ENCODE measurements around the gene UBASH3A.

UBASH3A gene

GRCh38 chr21:42390696-42391095 is 13.0 kb upstream of the UBASH3A start:
- no peak for DNase-seq (ENCODE audit: low spot score in 2 of 2)
- Histone ChIP-seq H3K36me3 (replicated peaks) (no peaks in the 10 kb centered on the region), H3K4me3 (no peak overlapping the region), H3K4me1 (no peaks in the 10 kb centered on the region), H3K9me3 (no peaks in the 10 kb centered on the region), H3K27me3 (ENCODE audit: low read depth) (no peaks in the 10 kb centered on the region)
- in situ Hi-C loops (cut with MboI; ENCODE audit: low sequenced_read_pairs), result no loop called here

GRCh38 chr21:42391297-42391696 is 12.4 kb upstream of the UBASH3A start:
- H3K36me3 ChIP-seq (replicated peaks), result no peaks in the 10 kb centered on the region
- H3K27me3 ChIP-seq (ENCODE audit: low read depth), result no peaks in the 10 kb centered on the region
- H3K9me3 ChIP-seq, result no peaks in the 10 kb centered on the region
- H3K4me1 ChIP-seq, result no peaks in the 10 kb centered on the region
- H3K4me3 ChIP-seq, result no peak overlapping the region
- DNase-seq (ENCODE audit: low spot score in 2 of 2), result no peak
- in situ Hi-C loops (cut with MboI; ENCODE audit: low sequenced_read_pairs), result no loop called here

DNA sequence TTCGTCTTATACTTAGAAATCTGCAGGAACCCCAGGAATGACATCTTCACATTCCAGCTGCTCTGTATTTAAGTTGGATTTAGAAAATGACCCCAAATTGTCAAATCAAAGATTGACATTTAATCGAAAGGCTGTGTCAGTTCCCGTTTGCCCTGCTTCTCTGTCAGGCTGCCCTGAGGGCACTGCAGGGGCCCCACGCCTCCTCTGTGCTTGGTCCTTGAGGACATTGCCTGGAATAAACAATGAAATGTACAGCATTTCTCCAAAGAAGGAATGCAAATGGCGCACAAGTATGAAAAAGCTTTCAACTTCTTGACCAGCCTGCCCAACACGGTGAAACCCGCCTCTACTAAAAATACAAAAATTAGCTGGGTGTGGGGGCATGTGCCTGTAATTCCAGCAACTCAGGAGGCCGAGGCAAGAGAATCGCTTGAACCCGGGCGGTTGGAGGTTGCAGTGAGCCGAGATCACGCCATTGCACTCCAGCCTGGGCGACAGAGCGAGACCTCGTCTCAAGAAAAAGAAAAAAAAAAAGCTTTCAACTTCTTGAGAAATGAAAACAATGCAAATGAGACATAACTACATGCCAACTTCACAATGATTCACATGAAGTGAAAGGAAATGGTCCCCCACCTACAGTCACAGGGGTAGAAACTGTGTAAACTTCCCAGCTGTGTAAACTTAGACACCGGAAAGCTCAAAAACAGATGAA is 10.8 kb upstream of the UBASH3A start:
- H3K27me3 ChIP-seq (ENCODE audit: low read depth), result no peaks in the 10 kb centered on the region
- in situ Hi-C loops (cut with MboI; ENCODE audit: low sequenced_read_pairs), result no loop called here
- no peaks in the 10 kb centered on the region for H3K4me1 ChIP-seq
- no peak for DNase-seq (ENCODE audit: low spot score in 2 of 2)
- no peaks in the 10 kb centered on the region for H3K9me3 ChIP-seq
- no peak overlapping the region for H3K4me3 ChIP-seq
- H3K36me3 ChIP-seq (replicated peaks), result no peaks in the 10 kb centered on the region

- H3K27me3 ChIP-seq (ENCODE audit: low read depth), result no peaks in the 10 kb centered on the region
- in situ Hi-C loops (cut with MboI; ENCODE audit: low sequenced_read_pairs), result no loop called here
- no peaks in the 10 kb centered on the region for H3K36me3 ChIP-seq (replicated peaks)
- no peaks in the 10 kb centered on the region for H3K4me1 ChIP-seq
- H3K9me3 ChIP-seq, result no peaks in the 10 kb centered on the region
- no peak overlapping the region for H3K4me3 ChIP-seq
- DNase-seq (ENCODE audit: low spot score in 2 of 2), result no peak
These were observed 10.2 kb upstream of the UBASH3A start for GRCh38 chr21:42393443-42393950.

- Histone ChIP-seq H3K4me3 (no peak overlapping the region), H3K36me3 (replicated peaks) (no peaks in the 10 kb centered on the region), H3K4me1 (no peaks in the 10 kb centered on the region), H3K9me3 (no peaks in the 10 kb centered on the region), H3K27me3 (ENCODE audit: low read depth) (no peaks in the 10 kb centered on the region)
- DNase-seq (ENCODE audit: low spot score in 2 of 2), result no peak
- in situ Hi-C loops (cut with MboI; ENCODE audit: low sequenced_read_pairs), result no loop called here
These were observed 8.4 kb upstream of the UBASH3A start for GRCh38 chr21:42395302-42395701.

DNA sequence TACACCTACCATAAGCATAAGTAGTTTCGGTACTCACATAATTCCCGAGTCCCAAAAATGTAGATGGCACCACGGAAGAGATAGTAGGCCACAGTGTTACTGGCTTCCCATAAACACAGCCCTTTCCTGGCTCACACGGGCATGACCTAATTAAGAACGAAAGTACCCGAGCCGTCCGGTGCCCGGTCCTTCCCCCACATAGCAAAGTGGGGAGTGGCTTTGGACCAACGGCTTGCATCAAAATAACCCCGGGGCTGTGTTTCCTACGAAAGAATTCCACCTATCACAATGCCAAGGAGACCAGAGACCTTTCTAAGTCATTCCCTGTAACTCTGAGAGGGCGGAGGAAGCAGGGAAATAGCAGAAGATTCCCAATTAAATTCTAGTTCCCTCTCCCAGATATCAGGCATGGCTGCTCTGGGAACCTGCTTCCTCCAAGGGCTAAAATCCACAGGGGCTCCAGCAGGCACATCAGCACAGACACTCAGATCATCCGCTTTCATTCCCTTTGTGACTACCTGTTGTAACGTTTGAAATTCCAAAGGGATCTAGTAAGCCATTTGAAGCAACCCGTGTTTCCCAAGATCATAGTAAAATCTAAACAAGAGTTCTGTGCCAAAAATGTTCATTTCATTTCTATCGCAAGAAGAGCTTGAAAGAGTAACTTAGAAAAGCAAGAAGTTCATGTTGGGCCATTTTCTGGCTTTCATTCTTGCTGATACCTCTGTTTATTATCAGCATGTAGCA is 7.6 kb upstream of the UBASH3A start, which contains the start of gene TMPRSS3:
TSS of gene TMPRSS3 (minus strand) at position 148 of the 747 bp plus-strand sequence. CDS start 635 bp downstream, outside the sequence.
- no peaks in the 10 kb centered on the region for H3K4me1 ChIP-seq
- no peak within 1 kb of the TSS for H3K4me3 ChIP-seq
- H3K27me3 ChIP-seq (ENCODE audit: low read depth), result no peaks in the 10 kb centered on the region
- in situ Hi-C loops (cut with MboI; ENCODE audit: low sequenced_read_pairs), result no loop called here
- no peak for DNase-seq (ENCODE audit: low spot score in 2 of 2)
- H3K9me3 ChIP-seq, result no peaks in the 10 kb centered on the region
- H3K36me3 ChIP-seq (replicated peaks), result no peaks in the 10 kb centered on the region

DNA sequence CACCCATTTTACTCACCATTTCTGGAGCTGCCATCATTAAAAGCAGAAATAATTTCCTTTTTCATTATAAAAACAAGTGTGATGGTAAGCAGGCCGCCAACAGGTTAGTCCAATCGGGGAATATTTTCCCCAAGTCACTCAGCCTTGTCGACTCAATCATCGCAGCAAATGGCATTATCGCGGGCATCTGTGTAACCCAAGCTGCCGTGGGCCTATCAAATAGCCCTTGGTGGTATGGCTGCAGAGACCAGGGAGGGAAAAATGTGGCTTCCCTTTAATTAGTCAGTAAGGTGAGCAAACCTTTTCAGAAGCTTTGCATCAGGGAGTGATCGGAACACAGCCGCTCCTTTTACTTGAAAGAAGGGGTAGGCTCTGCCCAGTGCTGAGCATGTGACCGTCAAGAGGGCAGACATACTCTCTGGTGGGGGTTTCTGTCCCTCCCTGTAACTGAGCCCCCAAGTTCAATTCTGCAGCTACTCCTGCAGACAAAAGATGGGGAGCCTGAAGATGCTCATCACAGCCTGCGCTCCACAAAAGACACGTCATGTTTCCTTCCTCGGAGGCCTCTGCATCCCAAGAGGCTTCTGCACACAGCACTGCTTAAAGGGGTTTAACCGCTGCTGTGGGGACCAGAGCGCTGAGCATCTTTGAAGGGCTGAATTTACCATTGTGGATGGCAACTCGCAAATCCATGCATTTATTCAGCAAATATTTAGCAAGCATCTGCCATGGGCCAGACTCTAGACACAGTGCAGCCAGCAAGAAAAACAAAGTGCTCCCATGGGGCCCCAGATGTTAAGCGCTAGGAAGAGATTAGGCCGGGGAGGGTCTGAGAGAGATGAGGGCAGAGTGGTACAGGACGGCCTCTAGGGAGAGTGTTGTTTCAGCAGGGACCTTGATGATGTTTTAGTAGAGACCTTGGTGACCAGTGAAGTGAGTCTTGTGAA is 6.6 kb upstream of the UBASH3A start:
- in situ Hi-C loops (cut with MboI; ENCODE audit: low sequenced_read_pairs), result no loop called here
- H3K36me3 ChIP-seq (replicated peaks), result no peaks in the 10 kb centered on the region
- H3K4me3 ChIP-seq, result no peak overlapping the region
- no peaks in the 10 kb centered on the region for H3K9me3 ChIP-seq
- no peaks in the 10 kb centered on the region for H3K4me1 ChIP-seq
- H3K27me3 ChIP-seq (ENCODE audit: low read depth), result no peaks in the 10 kb centered on the region
- no peak for DNase-seq (ENCODE audit: low spot score in 2 of 2)

GRCh38 chr21:42397746-42398394 is 5.8 kb upstream of the UBASH3A start:
- H3K9me3 ChIP-seq, result no peaks in the 10 kb centered on the region
- H3K4me3 ChIP-seq, result no peak overlapping the region
- no peaks in the 10 kb centered on the region for H3K36me3 ChIP-seq (replicated peaks)
- no peaks in the 10 kb centered on the region for H3K27me3 ChIP-seq (ENCODE audit: low read depth)
- in situ Hi-C loops (cut with MboI; ENCODE audit: low sequenced_read_pairs), result no loop called here
- no peak for DNase-seq (ENCODE audit: low spot score in 2 of 2)
- no peaks in the 10 kb centered on the region for H3K4me1 ChIP-seq

GRCh38 chr21:42398436-42399028 is 5.2 kb upstream of the UBASH3A start:
- no peaks in the 10 kb centered on the region for H3K4me1 ChIP-seq
- no peaks in the 10 kb centered on the region for H3K27me3 ChIP-seq (ENCODE audit: low read depth)
- no peaks in the 10 kb centered on the region for H3K9me3 ChIP-seq
- H3K36me3 ChIP-seq (replicated peaks), result no peaks in the 10 kb centered on the region
- H3K4me3 ChIP-seq, result no peak overlapping the region
- DNase-seq (ENCODE audit: low spot score in 2 of 2), result no peak
- in situ Hi-C loops (cut with MboI; ENCODE audit: low sequenced_read_pairs), result no loop called here

GRCh38 chr21:42400525-42400924 is 3.2 kb upstream of the UBASH3A start:
- Histone ChIP-seq H3K9me3 (no peaks in the 10 kb centered on the region), H3K4me1 (no peaks in the 10 kb centered on the region), H3K36me3 (replicated peaks) (no peaks in the 10 kb centered on the region), H3K4me3 (no peak overlapping the region), H3K27me3 (ENCODE audit: low read depth) (no peaks in the 10 kb centered on the region)
- DNase-seq (ENCODE audit: low spot score in 2 of 2), result no peak
- in situ Hi-C loops (cut with MboI; ENCODE audit: low sequenced_read_pairs), result no loop called here

GRCh38 chr21:42401154-42401553 is 2.5 kb upstream of the UBASH3A start:
- Histone ChIP-seq H3K27me3 (ENCODE audit: low read depth) (no peaks in the 10 kb centered on the region), H3K4me1 (no peaks in the 10 kb centered on the region), H3K9me3 (no peaks in the 10 kb centered on the region), H3K36me3 (replicated peaks) (no peaks in the 10 kb centered on the region), H3K4me3 (no peak overlapping the region)
- DNase-seq (ENCODE audit: low spot score in 2 of 2), result no peak
- in situ Hi-C loops (cut with MboI; ENCODE audit: low sequenced_read_pairs), result no loop called here

DNA sequence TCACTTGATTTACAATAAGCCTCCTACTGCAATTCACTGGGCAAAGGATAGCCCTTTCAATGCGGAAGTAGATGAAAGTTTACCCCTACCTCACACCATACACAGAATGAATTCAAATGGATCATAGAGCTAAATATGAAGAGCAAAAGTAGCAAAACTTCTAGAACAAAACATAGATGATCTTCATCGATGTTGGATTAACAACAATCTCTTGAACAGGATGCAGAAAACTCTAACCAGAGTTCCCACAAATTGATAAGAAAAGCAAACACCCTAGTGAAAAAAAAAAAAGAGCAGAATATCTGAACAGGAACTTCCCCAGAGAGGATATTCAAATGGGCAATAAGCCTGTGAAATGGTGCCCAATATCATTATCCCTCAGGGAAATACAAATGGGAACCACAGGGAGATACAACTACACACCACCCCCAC is 1.9 kb upstream of the UBASH3A start:
- no peak overlapping the region for H3K4me3 ChIP-seq
- no peaks in the 10 kb centered on the region for H3K36me3 ChIP-seq (replicated peaks)
- in situ Hi-C loops (cut with MboI; ENCODE audit: low sequenced_read_pairs), result no loop called here
- H3K4me1 ChIP-seq, result no peaks in the 10 kb centered on the region
- DNase-seq (ENCODE audit: low spot score in 2 of 2), result no peak
- no peaks in the 10 kb centered on the region for H3K9me3 ChIP-seq
- H3K27me3 ChIP-seq (ENCODE audit: low read depth), result no peaks in the 10 kb centered on the region

DNA sequence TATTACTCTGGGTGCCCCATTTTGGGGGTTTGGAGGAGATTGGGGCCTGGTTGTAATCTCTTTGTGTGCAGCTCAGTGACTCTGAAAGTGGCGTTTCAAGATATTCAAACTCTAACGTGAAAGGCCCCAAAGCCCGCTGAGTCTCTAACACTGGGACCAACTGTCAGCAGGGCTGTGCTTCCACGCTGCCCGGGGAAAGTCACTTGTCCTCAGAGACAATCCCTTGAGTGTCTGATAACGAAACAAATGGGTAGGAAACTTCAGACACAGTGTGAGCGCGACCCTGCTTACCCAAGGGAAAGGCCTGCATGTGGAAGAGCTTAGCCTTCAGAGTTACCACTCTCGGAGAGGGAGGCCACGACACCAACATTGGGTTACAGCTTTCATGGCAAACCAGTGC is 837 bp downstream of the UBASH3A start:
- in situ Hi-C loops (cut with MboI; ENCODE audit: low sequenced_read_pairs), result no loop called here
- Histone ChIP-seq H3K4me3 (no peak overlapping the region), H3K9me3 (no peaks in the 10 kb centered on the region), H3K4me1 (no peaks in the 10 kb centered on the region), H3K36me3 (replicated peaks) (no peaks in the 10 kb centered on the region), H3K27me3 (ENCODE audit: low read depth) (no peaks in the 10 kb centered on the region)
- DNase-seq (ENCODE audit: low spot score in 2 of 2), result no peak

Measured in HAP-1 (cell line).